ENCODE data around the gene DNAH1. TPM values are rescaled to one million over a fixed set of nuclear protein-coding genes. Genes with fewer than 3 reads are reported as not detected.

DNAH1 gene
- total and polyA plus RNA-seq, 2 of the 13 experiments (the other 11 are each of a cell fraction or from before 2014, with no cell fraction given): 0.64 to 3.5 TPM

GRCh38 chr3:52278510-52279069, 37.5 kb upstream of the DNAH1 start, which contains the start of gene WDR82 (continued):
- TF ChIP-seq ZNF646 (CRISPR knock-in tag; IDR thresholded peaks at IDR 0.05): no peak
- no peak for TF ChIP-seq TCF7L2 (IDR thresholded peaks at IDR 0.05; ENCODE audit: low read depth, low read length)
- 0 out of 2 replicates have a peak, but pooled peaks have one; percentile 10 for TF ChIP-seq ZSCAN31 (CRISPR knock-in tag; IDR thresholded peaks at IDR 0.05; ENCODE audit: low read depth)
- no peak; the same call in none of the 2 replicates for TF ChIP-seq SOX5 (CRISPR knock-in tag; IDR thresholded peaks at IDR 0.05; ENCODE audit: borderline replicate concordance)
- no peak for TF ChIP-seq IKZF1 (IDR thresholded peaks at IDR 0.05)
- no peak for TF ChIP-seq ZNF33A (CRISPR knock-in tag; IDR thresholded peaks at IDR 0.05; ENCODE audit: borderline replicate concordance)
- TF ChIP-seq PREB (CRISPR knock-in tag; IDR thresholded peaks at IDR 0.05): no peak
- TF ChIP-seq ZBTB40 (IDR thresholded peaks at IDR 0.05): no peak
- 0 out of 2 replicates have a peak, but pooled peaks have one; percentile 30 for TF ChIP-seq ZBTB40 (CRISPR knock-in tag; IDR thresholded peaks at IDR 0.05)
- TF ChIP-seq ZNF224 (CRISPR knock-in tag; IDR thresholded peaks at IDR 0.05): 0 out of 2 replicates have a peak, but pooled peaks have one; percentile 40
